Measurements from ENCODE around the gene TTC9.

TTC9 gene

DNA sequence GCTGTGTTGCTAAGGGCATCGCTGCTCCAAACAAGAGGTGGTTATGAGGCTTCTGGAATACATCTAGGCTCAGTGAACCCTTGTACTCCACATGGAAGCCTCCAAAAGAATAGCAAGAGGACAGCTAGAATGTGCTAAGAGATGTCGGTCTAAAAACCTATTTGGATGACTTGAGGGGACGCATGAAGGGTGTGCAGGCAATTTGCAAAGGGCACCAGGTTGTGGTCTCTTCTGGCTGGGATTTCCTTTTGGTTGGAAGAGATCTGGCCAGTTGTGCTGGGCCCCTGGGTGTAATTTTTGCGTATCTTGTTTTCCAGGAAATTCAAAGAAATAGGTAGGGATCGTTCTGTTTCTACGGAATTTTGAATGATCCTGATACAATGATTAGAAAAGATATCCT lies 4.2 kb downstream of the TTC9 start:
- DNase-seq (ENCODE audit: low spot score), result no peak

DNA sequence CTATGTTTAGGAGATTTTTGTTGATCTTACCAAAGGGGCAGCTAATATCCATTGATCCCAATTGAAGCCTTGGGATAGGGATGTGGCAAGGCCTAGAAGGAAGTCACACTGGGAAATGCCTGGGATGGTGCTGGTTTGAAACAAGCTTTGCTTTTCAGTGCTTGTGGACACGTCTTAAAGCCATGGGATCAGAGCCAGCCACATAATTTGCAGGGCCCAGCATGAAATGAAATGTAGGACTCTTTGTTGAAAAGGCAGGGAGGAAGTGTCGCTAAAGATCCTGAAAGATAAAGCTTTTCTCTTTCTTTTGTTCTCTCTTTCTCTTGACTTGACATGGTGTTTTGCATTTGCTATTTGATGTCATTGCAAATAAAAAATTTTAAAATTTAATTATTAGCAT lies 5.0 kb downstream of the TTC9 start:
- DNase-seq (ENCODE audit: low spot score), result no peak

DNA sequence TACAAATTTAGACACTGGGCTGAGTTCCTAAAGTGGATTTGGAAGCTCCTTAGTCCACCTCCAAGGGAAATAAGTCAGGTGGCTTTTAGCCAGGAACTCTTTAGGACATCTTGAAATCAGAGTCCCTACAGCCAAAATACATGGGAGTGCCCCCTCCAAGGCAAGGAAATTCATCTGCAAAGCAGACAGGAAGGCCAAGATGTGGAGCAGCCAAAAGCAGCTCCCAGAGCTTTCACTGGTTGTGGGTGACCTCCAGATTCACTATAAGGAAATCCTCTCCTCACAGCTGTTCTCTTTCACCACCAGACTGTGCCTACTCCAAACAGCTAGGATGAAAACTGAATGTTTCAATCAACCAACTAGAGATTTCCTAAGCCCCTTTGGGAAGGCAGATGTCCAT lies 6.6 kb downstream of the TTC9 start:
- DNase-seq (ENCODE audit: low spot score), result no peak

DNA sequence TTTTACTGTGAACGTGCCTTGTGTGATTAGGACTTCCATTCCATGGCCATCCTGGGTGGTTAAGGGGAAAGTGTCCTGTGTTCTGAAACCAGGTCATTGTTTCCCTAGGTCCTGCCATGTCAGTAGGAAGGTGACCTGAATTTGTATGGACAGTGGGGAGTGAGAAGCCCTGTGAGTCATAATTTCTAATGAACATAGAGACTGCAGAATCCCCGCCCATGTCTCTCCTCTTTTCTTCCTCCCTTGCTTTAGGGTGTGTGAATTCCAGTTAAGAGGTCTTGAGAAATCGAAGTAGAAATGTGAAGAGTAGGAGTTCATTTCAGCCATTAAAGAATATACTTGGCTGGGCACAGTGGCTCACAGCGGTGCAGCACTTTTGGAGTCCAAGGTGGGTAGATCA lies 8.1 kb downstream of the TTC9 start:
- DNase-seq (ENCODE audit: low spot score), result no peak

DNA sequence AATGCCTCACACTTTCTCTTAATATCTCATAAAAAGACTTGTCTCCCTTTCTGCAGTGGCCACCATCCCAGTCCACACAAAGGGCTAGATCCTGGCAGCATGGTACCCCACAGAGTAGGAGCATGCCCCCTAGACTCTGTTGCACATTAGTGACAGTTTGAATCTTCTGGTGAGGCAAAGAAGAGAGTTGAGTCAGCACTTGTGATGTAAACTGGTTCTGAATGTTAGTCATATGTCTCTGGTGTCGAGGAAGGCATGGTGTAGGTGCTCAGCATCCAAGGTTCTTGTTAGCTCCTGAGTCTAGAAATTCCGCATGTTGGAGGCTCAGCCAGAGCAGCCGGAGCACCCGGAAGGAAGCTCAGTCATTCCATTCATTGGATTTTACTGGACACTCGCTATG lies 9.8 kb downstream of the TTC9 start:
- DNase-seq (ENCODE audit: low spot score), result no peak

DNA sequence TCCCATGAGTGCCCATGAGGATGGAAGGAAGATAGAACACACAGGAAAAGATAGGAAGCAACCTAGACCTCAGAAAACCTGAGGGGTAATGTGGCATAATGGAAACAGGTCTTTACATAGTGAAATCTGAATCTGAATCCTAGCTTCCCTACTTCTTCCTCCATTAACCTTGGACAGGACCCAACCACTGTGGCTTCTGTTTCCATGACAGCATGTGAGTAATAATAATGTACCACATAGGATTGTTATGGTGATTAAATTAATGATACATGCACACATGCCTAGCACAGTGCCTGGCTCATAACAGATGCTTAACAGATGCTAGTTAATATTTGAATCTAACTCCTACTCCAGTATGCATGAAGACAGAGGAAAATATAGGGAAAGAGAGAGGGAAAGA lies 11.2 kb downstream of the TTC9 start:
- no peak for DNase-seq (ENCODE audit: low spot score)

DNA sequence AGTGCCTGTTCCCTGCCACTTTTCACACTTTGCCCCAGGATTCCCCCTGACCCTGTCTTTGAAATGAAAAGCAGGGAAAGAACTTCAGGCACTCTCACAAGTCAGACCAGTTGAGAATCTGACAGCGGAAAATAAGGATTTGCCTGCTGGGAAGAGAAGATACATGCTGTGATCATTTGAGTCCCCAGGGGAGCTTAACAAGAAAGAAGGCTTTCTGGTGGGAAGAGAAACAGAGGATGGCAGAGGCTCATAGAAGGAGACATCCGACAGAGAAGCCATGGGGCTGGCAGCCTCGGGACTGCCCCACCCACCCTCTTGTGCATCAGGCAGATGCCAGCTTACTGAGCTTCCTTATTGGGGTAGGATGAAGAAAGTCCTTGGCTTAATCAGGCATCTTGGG lies 11.9 kb downstream of the TTC9 start:
- no peak for DNase-seq (ENCODE audit: low spot score)

DNA sequence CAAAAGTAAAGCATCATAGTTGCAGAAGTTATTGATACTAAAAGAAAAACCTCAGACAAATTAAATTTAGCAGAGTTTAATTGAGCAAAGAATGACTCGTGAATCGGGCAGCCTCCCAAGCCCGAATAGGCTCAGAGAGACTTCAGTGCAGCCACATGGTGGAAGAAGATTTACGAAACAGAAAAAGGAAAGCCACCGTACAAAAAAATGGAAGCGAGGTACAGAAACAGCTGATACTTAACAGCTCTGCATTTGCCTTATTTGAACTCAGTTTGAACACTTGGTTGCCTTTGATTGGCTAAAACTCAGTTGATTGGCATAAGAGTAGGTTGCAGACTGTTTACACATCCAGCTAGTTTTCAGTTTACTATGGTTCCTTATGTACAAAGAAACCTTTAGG lies 12.9 kb downstream of the TTC9 start:
- DNase-seq (ENCODE audit: low spot score), result no peak

DNA sequence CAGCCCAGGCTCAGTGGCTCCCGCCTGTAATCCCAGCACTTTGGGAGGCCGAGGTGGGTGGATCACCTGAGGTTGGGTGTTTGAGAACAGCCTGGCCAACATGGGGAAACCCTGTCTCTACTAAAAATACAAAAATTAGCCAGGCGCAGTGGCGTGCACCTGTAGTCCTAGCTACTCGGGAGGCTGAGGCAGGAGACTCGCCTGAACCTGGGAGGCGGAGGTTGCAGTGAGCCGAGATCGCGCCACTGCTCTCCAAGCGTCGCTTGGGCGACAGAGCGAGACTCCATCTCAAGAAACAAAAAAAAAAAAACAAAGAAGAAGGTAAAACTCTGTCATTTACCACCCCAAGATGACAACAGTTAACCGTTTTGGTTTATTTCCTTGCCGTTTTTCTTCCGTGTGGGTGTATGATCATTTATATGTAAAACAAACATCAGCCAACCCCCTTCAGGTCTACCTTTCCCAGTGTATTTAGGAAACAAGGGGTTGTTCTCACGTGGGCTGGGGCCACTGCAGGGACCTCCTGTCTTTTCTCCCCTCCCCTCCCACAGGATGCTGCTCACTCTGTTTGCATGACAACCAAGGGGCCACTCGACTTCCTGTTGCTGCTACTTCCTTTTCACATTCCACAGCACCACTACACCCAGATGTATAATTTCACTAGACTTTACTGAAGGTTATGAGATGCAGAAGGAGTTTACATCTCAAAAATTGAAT lies 13.6 kb downstream of the TTC9 start:
- DNase-seq (ENCODE audit: low spot score), result no peak

DNA sequence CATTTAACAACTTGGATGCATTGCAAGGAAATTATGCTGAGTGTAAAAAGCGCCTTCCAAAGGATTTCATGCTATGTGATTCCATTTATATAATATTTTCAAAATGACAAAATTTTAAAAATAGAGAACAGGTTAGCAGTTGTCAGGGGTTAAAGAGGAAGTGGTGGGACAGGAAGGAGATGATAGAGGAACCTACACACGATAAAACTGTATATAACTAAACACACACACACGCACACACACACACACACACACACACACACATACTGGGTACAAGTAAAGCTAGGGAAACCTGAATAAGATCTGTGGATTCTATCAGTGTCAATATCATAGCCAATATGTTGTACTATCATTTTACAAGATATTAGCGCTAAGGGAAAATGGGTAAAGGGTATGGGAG lies 17.2 kb downstream of the TTC9 start:
- no peak for DNase-seq (ENCODE audit: low spot score)

DNA sequence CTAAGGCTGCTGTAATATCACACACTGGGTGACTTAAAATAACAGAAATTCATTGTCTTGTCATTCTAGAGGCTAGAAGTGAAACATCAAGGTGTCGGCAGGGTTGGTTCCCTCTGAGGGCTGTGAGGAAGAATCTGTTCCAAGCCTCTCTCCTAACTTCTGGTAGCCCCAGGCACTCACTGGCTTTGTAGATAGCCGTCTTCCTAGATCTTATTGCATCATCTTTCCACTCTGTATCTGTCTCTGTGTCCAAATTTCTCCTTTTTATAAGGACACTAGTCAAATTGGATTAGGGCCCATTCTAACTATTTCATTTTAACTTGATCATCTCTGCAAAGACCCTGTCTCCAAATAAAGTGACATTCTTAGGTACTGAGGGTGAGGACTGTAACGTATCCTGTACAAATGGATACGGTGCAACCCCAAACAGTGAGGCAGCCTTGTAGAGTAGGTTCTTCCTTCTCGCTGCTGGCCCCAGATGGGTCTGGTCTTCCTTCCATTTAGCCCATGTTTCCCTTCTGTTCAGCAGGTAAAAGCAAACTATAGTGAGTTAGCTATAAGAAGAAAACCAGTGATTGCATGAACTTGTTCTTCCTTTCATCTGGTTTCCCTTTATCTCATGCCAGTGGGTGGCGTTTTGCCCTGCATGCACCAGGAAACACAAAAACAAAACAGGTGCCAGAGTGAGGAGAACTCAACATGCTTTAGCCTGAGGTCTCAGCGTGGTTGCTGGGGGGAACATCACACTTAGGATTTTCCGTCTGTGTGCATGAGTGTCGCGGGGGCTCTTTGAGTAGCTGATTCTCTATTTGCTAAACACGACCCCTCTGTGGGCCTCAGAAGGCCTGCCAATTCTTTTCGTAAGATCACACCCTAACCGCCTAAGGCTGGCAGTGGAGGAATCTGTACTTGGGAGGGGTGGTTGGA lies 19.5 kb downstream of the TTC9 start:
- DNase-seq (ENCODE audit: low spot score), result no peak

DNA sequence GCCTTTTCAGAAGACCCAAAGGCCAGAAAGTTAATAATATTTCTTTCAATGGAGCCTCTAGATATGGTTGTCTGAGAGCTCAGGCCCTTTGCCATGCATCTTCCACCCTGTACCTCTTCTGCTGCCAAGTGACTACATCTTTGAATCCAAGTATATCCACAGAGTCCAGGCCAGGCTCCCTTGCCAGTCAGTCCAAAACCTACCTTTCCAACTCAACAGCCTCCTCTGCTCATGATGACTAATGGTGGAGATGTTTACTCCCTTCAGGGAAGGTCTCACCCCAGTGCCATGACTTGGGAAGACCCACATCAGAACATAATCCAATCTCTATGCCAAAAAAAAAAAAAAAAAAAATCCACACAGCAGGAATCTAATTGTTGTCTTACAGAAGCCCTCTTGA lies 20.4 kb downstream of the TTC9 start:
- no peak for DNase-seq (ENCODE audit: low spot score)

DNA sequence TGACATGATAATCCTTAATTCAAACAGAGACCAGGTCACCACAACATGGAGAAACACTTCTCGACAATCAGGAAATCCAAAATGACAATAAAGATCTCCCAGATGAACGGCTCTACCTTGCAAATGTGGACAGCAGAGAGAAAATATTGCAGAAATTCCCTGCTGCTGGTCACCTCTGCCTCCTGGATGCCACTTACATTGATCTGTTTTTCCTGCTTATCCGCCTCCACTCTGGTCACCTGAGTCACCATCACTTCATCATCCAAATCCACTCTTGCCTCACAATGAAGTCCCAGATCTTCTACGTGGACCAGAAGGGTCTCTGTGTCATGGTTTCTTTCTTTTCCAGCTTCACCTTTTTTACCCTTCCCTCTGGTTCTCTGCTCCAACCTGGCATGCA lies 21.1 kb downstream of the TTC9 start:
- no peak for DNase-seq (ENCODE audit: low spot score)

DNA sequence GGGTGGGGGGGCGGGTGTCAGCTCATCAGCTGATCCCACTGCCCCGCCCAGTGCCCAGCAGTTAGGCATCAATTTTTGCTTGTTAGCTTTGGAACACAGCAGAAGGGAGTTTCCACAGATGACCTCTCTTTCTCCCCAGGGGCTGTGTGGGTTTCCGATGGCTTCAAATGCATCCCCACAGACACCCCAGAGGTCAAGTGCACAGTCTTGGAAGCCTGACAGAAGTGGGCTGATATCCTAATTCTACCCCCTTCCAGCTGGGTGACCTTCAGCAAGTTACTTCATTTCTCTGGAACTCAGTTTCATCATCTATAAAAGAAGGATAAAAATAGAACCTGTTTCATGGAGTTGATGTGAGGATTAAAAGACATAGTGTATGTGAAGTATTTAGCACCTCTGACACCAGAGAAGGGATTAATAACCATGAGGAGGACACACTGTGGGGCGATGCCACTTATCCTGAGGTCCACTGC lies 22.0 kb downstream of the TTC9 start:
- DNase-seq (ENCODE audit: low spot score), result no peak

DNA sequence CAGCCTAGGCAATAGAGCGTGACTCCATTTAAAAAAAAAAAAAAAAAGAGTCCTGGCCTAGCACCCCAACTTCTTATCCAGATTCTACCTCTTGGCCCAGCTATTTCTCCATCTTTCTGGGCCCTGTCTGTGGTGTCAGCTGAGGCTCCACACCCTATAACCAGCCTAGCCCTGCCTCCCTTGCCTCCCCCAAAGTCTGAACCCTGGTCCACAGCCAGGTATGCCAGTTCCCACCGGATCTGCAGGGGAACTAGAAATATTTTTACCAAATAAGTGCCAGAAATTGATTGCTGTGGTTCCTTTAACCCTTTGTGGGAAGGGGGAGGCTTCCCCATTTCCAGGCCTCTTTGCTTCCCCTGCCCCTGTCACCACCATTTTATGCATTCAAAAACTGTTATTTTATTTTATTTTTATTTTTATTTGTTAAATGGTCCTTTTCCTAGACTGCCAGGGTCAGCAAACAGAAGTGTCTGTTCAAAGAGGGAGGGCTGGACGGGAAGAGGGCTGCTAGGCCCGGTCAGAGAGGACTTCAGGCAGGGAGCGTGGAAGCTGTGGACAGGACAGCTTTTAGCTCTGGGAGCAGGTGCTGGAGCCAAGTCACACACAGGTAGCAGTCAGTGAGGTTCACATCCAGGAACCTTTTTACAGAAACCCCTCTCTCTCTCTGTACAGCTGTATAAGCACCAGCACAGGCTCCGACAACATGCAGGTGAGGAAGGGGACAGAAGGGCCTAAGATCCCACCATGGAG lies 23.2 kb downstream of the TTC9 start:
- DNase-seq (ENCODE audit: low spot score), result no peak

DNA sequence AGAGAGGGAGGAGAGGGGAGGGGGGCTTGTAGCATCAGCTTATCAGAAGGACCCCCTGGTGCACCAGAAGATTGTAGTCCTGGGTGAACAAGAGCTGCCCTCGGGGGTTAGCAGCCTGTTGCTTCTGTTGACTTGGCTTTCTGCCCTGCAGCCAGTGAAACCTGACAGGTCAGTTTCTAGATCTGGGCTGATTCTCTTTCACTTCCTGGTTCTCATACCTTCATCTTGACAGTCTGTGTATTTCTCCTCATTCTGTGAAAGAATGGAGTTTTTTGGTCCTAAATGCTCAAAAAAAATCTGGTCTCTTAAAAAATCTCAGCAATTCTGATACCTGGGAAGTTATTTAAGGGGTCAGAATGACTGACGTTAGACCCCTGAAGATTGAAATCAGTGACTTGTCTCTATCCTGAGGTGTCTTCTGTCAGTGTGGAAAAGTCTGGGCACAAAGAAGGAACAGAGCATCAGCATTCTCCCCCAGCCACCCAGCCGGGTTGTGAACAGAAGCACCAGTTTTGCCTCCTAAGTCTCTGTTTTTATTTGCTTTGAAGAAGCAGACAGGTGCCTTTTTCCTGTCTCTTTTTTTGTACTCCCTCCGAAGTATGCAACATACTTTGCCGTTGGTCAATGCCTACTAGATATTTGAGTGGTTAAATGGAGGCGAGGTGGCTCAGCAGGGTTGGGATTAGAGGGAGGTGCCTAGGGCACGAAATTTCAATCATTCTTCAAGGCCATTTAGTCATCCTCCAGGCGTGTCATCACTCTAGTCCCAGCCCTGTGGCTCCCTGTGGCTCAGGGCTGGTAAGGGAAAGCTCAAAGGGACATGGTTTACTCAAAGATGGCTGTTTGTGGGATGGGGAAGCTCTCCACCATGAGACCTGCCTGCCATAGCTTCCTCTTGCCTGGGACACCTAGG lies 24.0 kb downstream of the TTC9 start:
- DNase-seq (ENCODE audit: low spot score), result no peak

DNA sequence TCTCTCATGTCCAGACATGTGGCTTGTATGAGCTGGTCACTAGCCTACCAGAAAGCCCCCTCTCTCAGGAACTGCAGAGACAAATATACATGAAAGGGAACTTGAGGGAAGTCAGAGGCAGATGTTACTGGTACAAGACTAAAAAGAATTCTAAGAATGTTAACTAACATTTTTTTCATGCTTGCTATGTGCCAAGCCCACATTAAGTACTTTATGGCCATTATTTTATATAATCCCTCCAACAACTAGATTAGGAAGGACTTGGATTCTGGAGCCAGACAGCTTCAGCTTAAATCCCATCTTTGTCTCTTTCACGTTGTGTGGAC lies 24.6 kb downstream of the TTC9 start:
- no peak for DNase-seq (ENCODE audit: low spot score)

DNA sequence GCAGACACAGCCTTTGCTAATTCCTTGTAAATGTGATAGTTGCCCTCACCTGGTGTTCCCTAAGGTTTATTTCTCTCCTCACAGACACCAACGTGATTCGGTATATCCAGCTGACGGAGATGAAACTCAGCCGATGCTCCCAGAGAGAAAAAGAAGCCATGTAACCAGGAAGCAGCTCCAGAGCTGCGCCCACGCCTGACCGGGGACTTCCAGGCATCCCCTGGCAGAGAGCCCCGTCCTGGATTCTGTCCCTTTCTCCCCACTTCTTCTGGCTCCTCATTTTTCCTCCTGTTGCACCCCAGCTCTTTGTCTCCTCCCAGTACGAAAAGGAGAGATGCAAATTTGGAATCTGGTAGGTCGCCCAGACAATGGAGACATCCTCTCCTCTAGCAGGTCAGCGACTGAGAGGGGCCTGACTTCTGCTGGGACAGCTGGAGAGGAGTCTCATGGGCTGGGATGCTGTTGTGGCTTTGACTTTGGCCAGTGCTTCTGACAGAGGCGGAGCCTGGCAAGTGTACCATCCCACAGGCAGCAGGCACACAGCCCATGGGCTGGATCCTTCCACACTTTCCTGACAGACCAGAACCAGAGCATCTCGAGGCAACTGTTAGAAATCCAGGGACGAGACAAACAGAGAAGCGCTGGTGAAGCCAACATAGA lies 29.4 kb downstream of the TTC9 start:
- no peak for DNase-seq (ENCODE audit: low spot score)

DNA sequence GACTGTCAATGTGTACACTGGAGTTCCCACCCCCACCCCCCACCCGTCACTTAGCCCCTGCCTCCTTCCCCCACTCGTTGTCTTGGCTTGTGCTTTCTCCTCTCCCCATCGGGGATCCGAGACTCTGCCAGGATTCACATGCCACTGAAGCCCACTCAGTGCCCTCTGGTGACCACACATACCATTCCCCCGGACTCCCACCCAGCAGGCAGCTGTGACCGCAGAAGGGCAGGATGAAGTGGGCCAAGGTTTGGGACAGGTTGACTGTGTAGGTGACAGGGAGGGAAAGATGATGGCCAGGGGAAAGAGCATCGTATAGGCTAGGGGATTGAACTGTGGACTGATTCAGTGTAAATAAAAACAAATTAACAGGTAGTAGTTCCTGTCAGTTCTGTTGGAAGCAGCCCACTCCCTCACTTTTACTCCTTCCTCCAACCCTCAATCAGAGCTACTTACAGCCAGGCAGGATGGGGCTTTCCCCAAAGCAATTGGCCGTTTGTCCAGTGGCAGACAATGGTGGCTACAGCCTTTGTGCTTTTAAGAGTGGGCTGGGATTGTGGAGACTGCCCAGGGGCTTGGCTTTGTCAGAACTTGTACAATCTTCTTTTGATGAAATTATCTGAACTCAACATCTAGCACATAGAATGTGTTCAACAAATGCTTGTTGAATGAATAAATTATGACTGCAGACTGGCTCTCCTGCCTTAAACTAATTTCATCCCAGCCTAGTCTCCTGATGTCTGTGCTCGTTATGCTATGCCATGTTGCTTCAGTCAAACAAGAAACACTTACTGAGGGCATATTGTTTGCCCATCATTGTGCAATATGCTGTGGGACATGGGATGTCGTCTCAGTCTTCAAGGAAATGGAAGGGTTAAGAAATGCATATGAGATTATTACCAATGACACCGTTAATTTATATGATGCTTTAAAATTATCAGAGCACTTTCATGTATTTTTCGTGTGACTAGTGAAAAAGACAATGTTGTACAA lies 30.2 kb downstream of the TTC9 start:
- no peak for DNase-seq (ENCODE audit: low spot score)

DNA sequence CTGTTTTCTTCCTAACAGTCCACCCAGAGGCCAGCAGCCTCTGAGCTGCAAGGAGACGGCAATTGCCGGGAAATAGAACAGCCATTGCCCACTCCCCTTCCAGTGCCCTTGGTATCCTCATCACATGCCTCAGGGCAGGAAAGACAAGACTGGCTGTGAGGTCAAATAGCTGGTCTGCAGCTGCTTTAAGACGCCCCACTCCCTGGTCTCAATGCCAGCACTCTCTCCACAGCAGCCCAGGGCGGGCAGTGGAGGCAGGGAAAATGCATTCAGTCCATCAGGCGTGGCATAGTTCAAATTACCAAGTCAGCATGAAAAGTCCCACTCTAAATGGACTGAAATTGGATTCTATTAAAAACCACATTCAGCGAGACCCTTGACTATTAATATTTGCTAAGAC lies 35.6 kb downstream of the TTC9 start:
- no peak for DNase-seq (ENCODE audit: low spot score)

Data from COLO829 (cell line).